VCaP (cell line): ENCODE results near the gene UAP1L1.

ENCODE experiments used
- H3K27ac ChIP-seq: fragments of 450-650 bp; 2 replicates; pipeline ENCODE4 v1.5.1; 2017
- CTCF ChIP-seq: fragments of 450-650 bp; conservative IDR thresholded peaks from 2 replicates; pipeline ENCODE4 v1.5.1; 2017; ENCODE audit warnings: mild to moderate bottlenecking, moderate library complexity

The UAP1L1 gene

DNA sequence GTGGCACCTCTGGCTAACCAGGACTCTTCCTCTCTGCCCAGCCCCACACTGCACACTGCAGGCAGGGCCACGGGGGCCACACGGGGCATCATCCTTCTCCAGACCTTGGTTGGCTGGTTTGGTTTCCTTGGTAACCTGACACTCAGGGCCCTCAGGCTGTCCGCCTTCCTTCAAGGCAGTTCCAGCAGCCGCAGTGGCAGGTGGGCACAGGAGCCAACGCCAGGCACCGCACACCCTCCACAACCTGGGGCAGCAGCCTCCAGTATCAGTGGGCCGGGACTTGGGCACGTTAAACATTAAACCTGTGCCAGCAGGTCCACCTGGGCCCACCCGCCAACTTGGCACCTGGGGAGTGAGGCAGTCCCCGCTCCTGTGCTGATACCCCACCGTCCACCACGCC is 33.3 kb upstream of the UAP1L1 start:
- no peak for TF ChIP-seq CTCF
- peak overlapping the region; percentile 99 for H3K27ac ChIP-seq

DNA sequence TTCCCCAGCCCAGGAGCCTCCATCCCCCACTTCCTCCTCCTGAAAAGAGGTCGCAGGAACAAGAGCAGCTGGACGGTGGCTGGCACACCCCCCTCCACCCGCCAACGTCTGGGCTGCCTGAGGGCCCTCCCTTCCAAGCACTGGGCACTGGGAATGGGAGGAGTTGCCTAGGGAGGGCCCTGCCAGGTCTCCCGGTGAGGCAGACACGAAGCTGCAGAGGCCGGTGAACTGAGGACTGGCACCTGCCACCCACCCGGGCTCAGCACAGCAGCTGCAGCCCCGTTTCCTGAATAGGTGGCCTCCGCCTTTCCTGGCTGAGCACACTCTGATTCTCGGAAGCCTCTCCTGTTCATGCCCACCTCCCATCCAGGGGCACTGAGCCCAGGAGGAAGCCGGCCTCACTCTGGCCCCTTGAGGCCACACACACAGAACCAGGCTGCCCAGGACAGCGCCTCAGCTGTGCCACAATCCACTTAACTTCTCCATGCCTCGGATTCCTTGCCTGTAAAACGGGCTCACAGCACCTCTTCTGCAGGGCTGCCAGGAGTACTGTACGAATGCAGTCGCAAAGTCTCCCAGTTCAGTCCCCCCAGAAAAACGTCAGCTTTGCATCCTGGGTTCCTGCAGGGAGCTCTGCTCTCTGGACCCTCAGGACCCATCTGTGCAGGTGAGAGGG is 32.7 kb upstream of the UAP1L1 start:
- peak overlapping the region; percentile 99 for H3K27ac ChIP-seq

GRCh38 chr9:137045294-137046087 is 31.8 kb upstream of the UAP1L1 start:
- peak overlapping the region; percentile 99 for H3K27ac ChIP-seq

More for the DNA sequence above, 32.7 kb upstream of the UAP1L1 start:
- TF ChIP-seq CTCF, result no peak

DNA sequence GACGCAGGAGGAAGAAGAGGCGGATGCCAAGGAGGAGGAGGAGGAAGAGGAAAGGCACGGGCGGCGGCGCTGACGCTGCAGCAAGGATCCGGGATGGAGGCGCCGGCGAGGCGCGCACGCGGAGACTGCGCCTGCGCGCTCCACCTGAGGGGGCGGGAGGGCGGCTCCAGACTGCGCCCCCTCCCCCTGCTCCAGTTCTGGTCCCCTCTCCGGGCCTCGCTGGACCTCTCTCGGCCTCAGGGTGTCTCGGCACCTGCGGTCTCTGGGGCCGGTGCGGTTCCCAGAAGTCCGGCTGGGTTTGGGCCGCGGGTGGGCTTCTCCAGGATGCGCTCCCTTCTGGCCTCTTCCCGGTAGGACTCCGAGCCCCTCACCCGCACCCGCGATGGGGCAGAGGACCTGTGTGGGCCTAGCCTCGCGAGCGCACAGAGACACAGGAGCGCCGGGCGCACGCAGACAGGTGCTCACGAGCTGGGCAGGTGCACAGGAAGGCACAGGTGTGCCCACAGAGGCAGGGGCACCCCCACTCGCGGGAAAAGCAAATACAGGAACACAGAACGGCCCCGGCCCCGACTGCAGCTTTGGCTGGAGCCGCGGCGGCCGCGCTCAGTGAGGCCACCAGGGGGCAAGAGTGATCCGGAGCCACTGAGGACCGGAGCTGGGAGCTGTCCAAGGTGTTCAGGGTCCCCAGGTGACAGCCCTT is 31.1 kb upstream of the UAP1L1 start, which contains the start of gene NPDC1:
Gene NPDC1 (minus strand): TSS at position 90 of the 700 bp plus-strand sequence. CDS start 188 bp downstream, outside the sequence.
- H3K27ac ChIP-seq, result peak within 1 kb of the TSS; percentile 99
- peak; percentile 97 for TF ChIP-seq CTCF

More at GRCh38 chr9:137045294-137046087, 31.8 kb upstream of the UAP1L1 start:
- TF ChIP-seq CTCF, result no peak

DNA sequence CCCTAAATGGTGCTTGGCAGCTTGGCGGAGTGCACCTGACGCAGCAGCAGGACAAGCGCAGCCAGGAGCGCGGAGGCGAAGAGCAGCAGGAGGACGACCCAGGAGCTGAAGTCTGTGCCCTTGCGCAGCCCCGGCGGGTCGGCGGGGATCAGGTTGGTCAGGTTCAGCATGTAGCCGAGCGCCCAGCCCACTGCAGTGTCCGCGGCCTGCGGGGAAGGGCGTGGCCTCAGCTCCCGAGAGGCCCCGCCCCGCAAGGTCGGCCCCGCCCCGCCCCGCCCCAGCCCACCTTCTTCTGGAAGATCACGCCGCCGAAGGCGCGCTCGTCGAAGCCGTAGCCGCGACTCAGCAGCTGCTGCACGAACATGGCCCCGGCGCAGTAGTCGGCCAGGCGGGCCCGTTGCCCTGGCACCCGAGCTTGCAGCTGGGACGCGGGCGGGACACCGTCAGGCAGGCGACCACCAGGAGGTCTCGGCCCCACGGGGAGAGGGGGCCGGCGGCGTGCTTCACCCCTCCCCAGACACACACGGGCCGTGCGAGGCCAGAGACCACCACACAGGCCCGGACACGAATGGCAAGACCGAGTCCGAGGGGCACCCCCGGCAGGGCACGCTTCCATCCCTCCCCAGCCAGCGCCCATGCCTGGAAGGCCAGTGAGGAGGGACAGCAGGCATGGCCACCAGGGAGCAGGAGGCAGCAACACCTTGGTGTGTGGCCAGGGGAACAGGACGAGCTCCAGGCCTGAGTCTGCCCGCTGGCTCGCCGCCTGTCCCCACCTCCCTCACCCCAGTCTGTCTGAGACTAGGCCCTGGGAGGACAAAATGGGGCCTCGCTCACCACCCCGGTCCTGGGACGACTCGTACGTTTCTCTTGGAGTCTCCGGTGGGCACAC is 28.4 kb upstream of the UAP1L1 start:
- no peak for TF ChIP-seq CTCF
- peak overlapping the region; percentile 99 for H3K27ac ChIP-seq

GRCh38 chr9:137049544-137050449 is 27.5 kb upstream of the UAP1L1 start:
- peak; percentile 67 for TF ChIP-seq CTCF
- H3K27ac ChIP-seq, result peak overlapping the region; percentile 99
